HepG2 (cell line): ENCODE data around the gene TAB3. TPM values are rescaled to one million over a fixed set of nuclear protein-coding genes. Genes with fewer than 3 reads are reported as not detected.

Experiments used
- ATAC-seq: fragments of 200-7000 bp; cut with Tn5 transposase; 3 replicates; pipeline ENCODE4 v1.9.1; 2020; ENCODE audit warnings: mild to moderate bottlenecking, moderate library complexity
- BruUV-seq: library from RNA; stranded (reverse); fragments of 400-500 nt; replicated peaks from 2 replicates; lab custom pipeline; 2021; lab: Mats Ljungman, UMichigan
- CTCF ChIA-PET: fragments of 300-600 bp; formaldehyde crosslinking; extraction: SDS; loops from one replicate; lab custom pipeline; 2021; ENCODE audit warnings: low total read pairs, inconsistent platforms, low intra/inter-chr PET ratio; lab: Yijun Ruan, JAX
- POLR2A ChIA-PET: fragments of 350-600 bp; sonication (Branson Sonifier 250); formaldehyde crosslinking; loops from one replicate; lab custom pipeline; 2020; ENCODE audit warnings: antibody characterized with exemption, inconsistent platforms; lab: Yijun Ruan, JAX
- DNase-seq: peaks from one replicate; pipeline ENCODE4 v3.0.0-alpha.2; 2015; ENCODE audit warnings: low spot score
- FAIRE-seq: peaks from 3 replicates; lab custom pipeline; 2011; peaks lifted over from hg19 to GRCh38; lab: Jason Lieb, UNC
- H2AFZ ChIP-seq: one replicate; pipeline ENCODE4 v1.6.1; 2011; ENCODE audit warnings: low read length, inconsistent platforms
- H3K27ac ChIP-seq: fragments of 300-600 bp; 3 replicates; pipeline ENCODE4 v1.8.0; 2011; ENCODE audit warnings: mixed run types, mild to moderate bottlenecking, mixed read lengths, low read length, inconsistent platforms; ENCODE audit not compliant: insufficient read depth; ENCODE audit errors: extremely low read length
- H3K27me3 ChIP-seq, 2 experiments: fragments of 200-600 bp in 1 of 2; 2 replicates in 1 of 2; 3 replicates in 1 of 2; pipeline versions ENCODE4 v1.6.0 to v1.8.0; 2011; ENCODE audit warnings: low read length in 2 of 2, mild to moderate bottlenecking in 2 of 2, moderate library complexity in 2 of 2, inconsistent platforms in 1 of 2; ENCODE audit not compliant: insufficient read depth in 2 of 2, control insufficient read depth in 1 of 2
- H3K36me3 ChIP-seq, 2 experiments: fragments of 200-600 bp in 1 of 2; replicated peaks in 1 of 2; 2 replicates in 1 of 2; 3 replicates in 1 of 2; pipeline versions ENCODE4 v1.5.1 to v1.8.0; 2011; ENCODE audit warnings: low read length in 2 of 2, inconsistent platforms in 1 of 2; ENCODE audit not compliant: insufficient read depth in 2 of 2, control insufficient read depth in 1 of 2
- H3K4me1 ChIP-seq: 2 replicates; pipeline ENCODE4 v1.5.1; 2012; ENCODE audit warnings: low read length, inconsistent platforms; ENCODE audit not compliant: insufficient read depth
- H3K4me2 ChIP-seq: 2 replicates; pipeline ENCODE4 v1.6.0; 2011; ENCODE audit warnings: low read depth, low read length, inconsistent platforms
- H3K4me3 ChIP-seq, 3 experiments: fragments of 200-600 bp in 1 of 3; sonication (generic), shearing (Covaris generic) in 1 of 3; replicated peaks in 1 of 3; 2 replicates each; pipeline ENCODE4 v1.5.1; 2011 to 2016; ENCODE audit warnings: low read length in 3 of 3, inconsistent platforms in 2 of 3, low read depth in 2 of 3, mild to moderate bottlenecking in 2 of 3, control low read depth in 1 of 3, mixed read lengths in 1 of 3; ENCODE audit not compliant: insufficient read depth in 1 of 3
- H3K79me2 ChIP-seq: one replicate; pipeline ENCODE4 v1.6.1; 2011; ENCODE audit warnings: low read length, inconsistent platforms; ENCODE audit not compliant: insufficient read depth
- H3K9ac ChIP-seq: 2 replicates; pipeline ENCODE4 v1.6.0; 2011; ENCODE audit warnings: mild to moderate bottlenecking, low read depth, low read length, inconsistent platforms; ENCODE audit not compliant: insufficient read depth
- H3K9me3 ChIP-seq: 2 replicates; pipeline ENCODE4 v1.5.1; 2012; ENCODE audit warnings: mild to moderate bottlenecking, low read length
- H4K20me1 ChIP-seq: 2 replicates; pipeline ENCODE4 v1.6.0; 2011; ENCODE audit warnings: inconsistent platforms, mild to moderate bottlenecking, low read length, moderate library complexity; ENCODE audit not compliant: insufficient read depth
- AKNA ChIP-seq: sonication (generic); formaldehyde crosslinking; IDR thresholded peaks from 2 replicates; pipeline ENCODE4 v1.4.0; 2020; ENCODE audit warnings: missing genetic modification reagents, borderline replicate concordance
- EP300 ChIP-seq, 3 experiments: sonication (generic) in 1 of 3; formaldehyde crosslinking in 1 of 3; IDR thresholded peaks; 2 replicates each; pipeline versions ENCODE4 v1.5.1 to v1.6.1; 2011 to 2020; ENCODE audit warnings: low read depth in 2 of 3, low read length in 2 of 3, borderline replicate concordance in 1 of 3, improper control_type of control experiment in 1 of 3, mild to moderate bottlenecking in 1 of 3, missing genetic modification reagents in 1 of 3, moderate library complexity in 1 of 3
- FOXO4 ChIP-seq: sonication (generic); formaldehyde crosslinking; conservative IDR thresholded peaks from 2 replicates; pipeline ENCODE4 v1.8.1; 2023; ENCODE audit warnings: missing genetic modification reagents
- PRDM4 ChIP-seq: sonication (generic); formaldehyde crosslinking; IDR thresholded peaks from 2 replicates; pipeline ENCODE4 v1.9.0; 2021; ENCODE audit warnings: missing genetic modification reagents, borderline replicate concordance
- PTBP1 ChIP-seq: fragments of 200-400 bp; formaldehyde crosslinking; IDR thresholded peaks from 2 replicates; pipeline ENCODE4 v1.6.1; 2018; ENCODE audit warnings: low read length, low read depth; ENCODE audit not compliant: poor library complexity, severe bottlenecking
- TCF7L2 ChIP-seq: IDR thresholded peaks from 2 replicates; pipeline ENCODE4 v1.6.1; 2011; ENCODE audit warnings: mild to moderate bottlenecking, low read depth, low read length, moderate library complexity
- ZBTB20 ChIP-seq: sonication (generic); formaldehyde crosslinking; IDR thresholded peaks from 2 replicates; pipeline ENCODE4 v1.8.1; 2023; ENCODE audit warnings: missing genetic modification reagents, low read depth, mild to moderate bottlenecking, borderline replicate concordance
- ZIK1 ChIP-seq: sonication (generic); formaldehyde crosslinking; IDR thresholded peaks from 2 replicates; pipeline ENCODE4 v1.5.0; 2020; ENCODE audit warnings: mild to moderate bottlenecking, low read depth, missing genetic modification reagents, borderline replicate concordance
- ZNF337 ChIP-seq: sonication (generic); formaldehyde crosslinking; IDR thresholded peaks from 2 replicates; pipeline ENCODE4 v1.5.1; 2020; ENCODE audit warnings: missing genetic modification reagents, low read depth, mild to moderate bottlenecking, borderline replicate concordance
- ZNF616 ChIP-seq: sonication (generic); formaldehyde crosslinking; IDR thresholded peaks from 2 replicates; pipeline ENCODE4 v1.5.0; 2020; ENCODE audit warnings: low read depth, mild to moderate bottlenecking, missing genetic modification reagents
- ZNF720 ChIP-seq: sonication (generic); formaldehyde crosslinking; IDR thresholded peaks from 2 replicates; pipeline ENCODE4 v1.4.0; 2020; ENCODE audit warnings: missing genetic modification reagents
- WGBS: methylation state at CpG from one replicate; pipeline ENCODE4 v1.1.6; 2017; ENCODE audit warnings: low lambda C conversion rate; 5-methylcytosine and 5-hydroxymethylcytosine counted together
- in situ Hi-C: cut with HindIII; loops from 2 replicates; pipeline ENCODE4 v1.10.0; 2017; ENCODE audit warnings: low pct_unique_long_range_greater_than_20kb; ENCODE audit not compliant: extremely low pct_ligation_motif_present
- intact Hi-C: fragments of 100-400 bp; cut with micrococcal nuclease; formaldehyde crosslinking; loops from one replicate; pipeline ENCODE4 v1.10.0; 2022; ENCODE audit not compliant: unreplicated experiment
- polyA plus RNA-seq, 8 experiments: library from polyadenylated mRNA; depleted of rRNA in 3 of 8; stranded (reverse) in 7 of 8; unstranded in 1 of 8; fragments of >200 nt; fragmentation: Illumina TruSeq in 4 of 8; extraction: Trizol in 4 of 8; gene quantifications; 2 replicates each; pipeline versions ENCODE4 v1.2.1 to v1.2.3, GENCODE V29; 2011 to 2016; ENCODE audit warnings: low read depth in 4 of 8, missing spikeins in 1 of 8, mixed read lengths in 1 of 8; ENCODE audit not compliant: insufficient read depth in 1 of 8
- total RNA-seq, 5 experiments: library from RNA; depleted of rRNA; stranded (reverse); fragments of >200 nt; fragmentation: Illumina TruSeq; extraction: Trizol; gene quantifications; 2 replicates each; pipeline ENCODE4 v1.2.3, GENCODE V29; 2016; ENCODE audit warnings: low read depth in 1 of 5

Gene TAB3
- total and polyA plus RNA-seq, 2 of the 13 experiments (the other 11 are each of a cell fraction or from before 2014, with no cell fraction given) = 27.2 to 59.8 TPM

GRCh38 chrX:30800901-30801300 lies 88.2 kb downstream of the TAB3 start (continued):
- TF ChIP-seq PRDM4 (CRISPR knock-in tag) = no peak
- no peak for TF ChIP-seq AKNA (CRISPR knock-in tag)

- H3K79me2 ChIP-seq = no peaks in the 10 kb centered on the region
- H3K9ac ChIP-seq = no peak overlapping the region
- no TSS peak for BruUV-seq
- CTCF ChIA-PET = no interaction called here
- DNase-seq (no peak), ATAC-seq (no peak), FAIRE-seq (no peak)
- intact Hi-C loops (no loop called here), in situ Hi-C loops (no loop called here)
- no peak overlapping the region for H2AFZ ChIP-seq
- no peak for TF ChIP-seq EP300 (IDR thresholded peaks at IDR 0.05; ENCODE audit: low read depth in 2 of 2, low read length in 2 of 2)
- TF ChIP-seq EP300 (CRISPR knock-in tag; IDR thresholded peaks at IDR 0.05; ENCODE audit: borderline replicate concordance) = no peak
- no peak for TF ChIP-seq ZBTB20
- TF ChIP-seq ZNF616 (CRISPR knock-in tag) = no peak
- TF ChIP-seq PTBP1 = no peak
- TF ChIP-seq ZNF720 = no peak
- TF ChIP-seq TCF7L2 = no peak
- no peak for TF ChIP-seq FOXO4 (CRISPR knock-in tag)
- TF ChIP-seq ZIK1 (CRISPR knock-in tag) = no peak
- no peak for TF ChIP-seq ZNF337 (CRISPR knock-in tag)
- H3K4me1 ChIP-seq = no peaks in the 10 kb centered on the region
- no peak overlapping the region for H3K27ac ChIP-seq
- WGBS = 2% methylated on average over 2 of the region's 2 CpGs
- no peaks in the 10 kb centered on the region for H3K36me3 ChIP-seq
- POLR2A ChIA-PET = no interaction called here
- no peaks in the 10 kb centered on the region for H4K20me1 ChIP-seq
- H3K4me2 ChIP-seq = no peak overlapping the region
- H3K4me3 ChIP-seq = no peak overlapping the region
- no peaks in the 10 kb centered on the region; a peak in 1 of 5 replicates for H3K27me3 ChIP-seq
- H3K9me3 ChIP-seq = no peaks in the 10 kb centered on the region
These were observed 89.7 kb downstream of the TAB3 start for GRCh38 chrX:30799327-30799726.
